Stimulated activated CD4-positive, alpha-beta T cell treated with anti-CD3 and anti-CD28 coated beads, TNF-alpha, amount 100 ng/mL, for 1 hour (primary cell): ENCODE data around the gene SF3A2.

Source experiments
- DNase-seq, 3 donors: peaks; one replicate each; pipeline ENCODE4 v3.0.0-alpha.2; 2020; ENCODE audit warnings: low read depth in 3 of 3, low spot score in 1 of 3

Gene SF3A2

GRCh38 chr19:2226051-2226839 lies 10.4 kb upstream of the SF3A2 start:
- no peak for DNase-seq

- no peak for DNase-seq
Measured at GRCh38 chr19:2226840-2227360, 9.7 kb upstream of the SF3A2 start.

GRCh38 chr19:2227415-2228156 lies 9.0 kb upstream of the SF3A2 start:
- DNase-seq = no peak

GRCh38 chr19:2228157-2229030 lies 8.2 kb upstream of the SF3A2 start:
- no peak for DNase-seq

GRCh38 chr19:2229103-2230032 lies 7.3 kb upstream of the SF3A2 start:
- DNase-seq = no peak

GRCh38 chr19:2230033-2230531 lies 6.5 kb upstream of the SF3A2 start:
- DNase-seq = no peak

GRCh38 chr19:2230807-2231533 lies 5.7 kb upstream of the SF3A2 start:
- no peak for DNase-seq

- no peak for DNase-seq
Measured at GRCh38 chr19:2231621-2232221, 4.9 kb upstream of the SF3A2 start.

GRCh38 chr19:2232286-2233151 lies 4.1 kb upstream of the SF3A2 start:
- no peak for DNase-seq

- no peak for DNase-seq
Measured at GRCh38 chr19:2233601-2234280, 2.9 kb upstream of the SF3A2 start.

- DNase-seq = no peak
Measured at GRCh38 chr19:2234996-2235380, 1.6 kb upstream of the SF3A2 start.

- DNase-seq = no peak
Measured at GRCh38 chr19:2235381-2236063, 1.1 kb upstream of the SF3A2 start.

- DNase-seq = no peak
Measured at GRCh38 chr19:2236064-2236313, 635 bp upstream of the SF3A2 start.

GRCh38 chr19:2237051-2237868 lies 636 bp downstream of the SF3A2 start:
- no peak for DNase-seq

- no peak for DNase-seq
Measured at GRCh38 chr19:2237869-2238153, 1.2 kb downstream of the SF3A2 start.

- DNase-seq = no peak
Measured at GRCh38 chr19:2239173-2239572, 2.5 kb downstream of the SF3A2 start.
